KMS-11 (cell line): ENCODE measurements around the gene TSC22D2.
"Not testable (repeated sequence)": the region's sequence is repeated elsewhere in the genome, so short reads cannot be mapped to it uniquely, and the experiment has no call there.

ENCODE experiments used
- H2AFZ ChIP-seq: fragments of 200-600 bp; sonication (generic); 2 replicates; pipeline ENCODE4 v1.6.1; 2016; ENCODE audit warnings: antibody characterized with exemption, mixed run types, low read depth
- H3K27ac ChIP-seq: fragments of 200-600 bp; sonication (generic); 2 replicates; pipeline ENCODE4 v1.6.1; 2016; ENCODE audit warnings: mild to moderate bottlenecking, mixed run types
- H3K27me3 ChIP-seq: fragments of 200-600 bp; sonication (generic); 2 replicates; pipeline ENCODE4 v1.6.1; 2017; ENCODE audit warnings: mild to moderate bottlenecking, low read depth, mixed run types, moderate library complexity; ENCODE audit not compliant: insufficient read depth
- H3K36me3 ChIP-seq: fragments of 200-600 bp; sonication (generic); 2 replicates; pipeline ENCODE4 v1.6.1; 2017; ENCODE audit warnings: mild to moderate bottlenecking, mixed run types; ENCODE audit not compliant: insufficient read depth
- H3K4me1 ChIP-seq: fragments of 200-600 bp; sonication (generic); 2 replicates; pipeline ENCODE4 v1.6.1; 2016; ENCODE audit warnings: mild to moderate bottlenecking, low read depth, mixed run types; ENCODE audit not compliant: poor library complexity, severe bottlenecking
- H3K4me2 ChIP-seq: fragments of 200-600 bp; sonication (generic); 2 replicates; pipeline ENCODE4 v1.7.0; 2016; ENCODE audit warnings: mild to moderate bottlenecking, mixed run types
- H3K4me3 ChIP-seq: fragments of 200-600 bp; sonication (generic); IDR thresholded peaks from 2 replicates; pipeline ENCODE4 v1.6.1; 2017; ENCODE audit warnings: low read depth, low read length, mixed read lengths; ENCODE audit not compliant: insufficient read depth
- H3K79me2 ChIP-seq: fragments of 200-600 bp; sonication (generic); 2 replicates; pipeline ENCODE4 v1.6.1; 2016; ENCODE audit warnings: low read depth, mixed run types; ENCODE audit not compliant: insufficient read depth
- H3K9ac ChIP-seq: fragments of 200-600 bp; sonication (generic); 2 replicates; pipeline ENCODE4 v1.6.1; 2016; ENCODE audit warnings: mild to moderate bottlenecking, mixed run types
- H4K20me1 ChIP-seq: fragments of 200-600 bp; sonication (generic); 2 replicates; pipeline ENCODE4 v1.6.1; 2016; ENCODE audit warnings: mild to moderate bottlenecking, mixed run types; ENCODE audit not compliant: insufficient read depth
- TF ChIP-seq, protein P1 (sequence below): fragments of 200-600 bp; sonication (generic); conservative IDR thresholded peaks from 2 replicates; pipeline ENCODE4 v1.6.1; 2017; ENCODE audit warnings: low read depth, mild to moderate bottlenecking, antibody characterized with exemption, low read length, moderate library complexity, mixed read lengths

TSC22D2 gene

GRCh38 chr3:150497956-150498355 is 89.9 kb downstream of the TSC22D2 start:
- H3K4me2 ChIP-seq = no peak overlapping the region
- H3K79me2 ChIP-seq = no peaks in the 10 kb centered on the region
- no peak overlapping the region for H3K4me3 ChIP-seq
- H3K27ac ChIP-seq = no peak overlapping the region
- H3K27me3 ChIP-seq = no peaks in the 10 kb centered on the region
- TF ChIP-seq, protein P1, sequence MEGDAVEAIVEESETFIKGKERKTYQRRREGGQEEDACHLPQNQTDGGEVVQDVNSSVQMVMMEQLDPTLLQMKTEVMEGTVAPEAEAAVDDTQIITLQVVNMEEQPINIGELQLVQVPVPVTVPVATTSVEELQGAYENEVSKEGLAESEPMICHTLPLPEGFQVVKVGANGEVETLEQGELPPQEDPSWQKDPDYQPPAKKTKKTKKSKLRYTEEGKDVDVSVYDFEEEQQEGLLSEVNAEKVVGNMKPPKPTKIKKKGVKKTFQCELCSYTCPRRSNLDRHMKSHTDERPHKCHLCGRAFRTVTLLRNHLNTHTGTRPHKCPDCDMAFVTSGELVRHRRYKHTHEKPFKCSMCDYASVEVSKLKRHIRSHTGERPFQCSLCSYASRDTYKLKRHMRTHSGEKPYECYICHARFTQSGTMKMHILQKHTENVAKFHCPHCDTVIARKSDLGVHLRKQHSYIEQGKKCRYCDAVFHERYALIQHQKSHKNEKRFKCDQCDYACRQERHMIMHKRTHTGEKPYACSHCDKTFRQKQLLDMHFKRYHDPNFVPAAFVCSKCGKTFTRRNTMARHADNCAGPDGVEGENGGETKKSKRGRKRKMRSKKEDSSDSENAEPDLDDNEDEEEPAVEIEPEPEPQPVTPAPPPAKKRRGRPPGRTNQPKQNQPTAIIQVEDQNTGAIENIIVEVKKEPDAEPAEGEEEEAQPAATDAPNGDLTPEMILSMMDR = no peak
- no peaks in the 10 kb centered on the region for H3K4me1 ChIP-seq
- no peak overlapping the region for H3K9ac ChIP-seq
- no peaks in the 10 kb centered on the region for H4K20me1 ChIP-seq
- no peaks in the 10 kb centered on the region for H3K36me3 ChIP-seq
- no peak overlapping the region for H2AFZ ChIP-seq

DNA sequence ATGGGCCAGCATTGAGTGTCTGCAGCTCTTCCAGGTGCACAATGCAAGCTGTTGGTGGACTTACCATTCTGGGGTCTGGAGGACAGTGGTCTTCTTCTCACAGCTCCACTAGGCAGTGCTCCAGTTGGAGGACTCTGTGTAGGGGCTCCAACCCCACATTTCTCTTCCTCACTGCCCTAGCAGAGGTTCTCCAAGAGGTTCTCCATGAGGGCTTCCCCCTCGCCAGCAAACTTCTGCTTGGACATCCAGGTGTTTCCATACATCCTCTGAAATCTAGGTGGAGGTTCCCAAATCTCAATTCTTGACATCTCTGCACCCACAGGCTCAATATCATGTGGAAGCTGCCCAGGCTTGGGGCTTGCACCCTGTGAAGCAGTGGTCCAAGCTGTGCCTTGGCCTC is 92.9 kb downstream of the TSC22D2 start:
- not testable (repeated sequence) for H3K79me2 ChIP-seq, H3K9ac ChIP-seq, H3K27me3 ChIP-seq, H2AFZ ChIP-seq, H3K27ac ChIP-seq, H3K36me3 ChIP-seq, H3K4me3 ChIP-seq, H4K20me1 ChIP-seq, H3K4me1 ChIP-seq, H3K4me2 ChIP-seq

DNA sequence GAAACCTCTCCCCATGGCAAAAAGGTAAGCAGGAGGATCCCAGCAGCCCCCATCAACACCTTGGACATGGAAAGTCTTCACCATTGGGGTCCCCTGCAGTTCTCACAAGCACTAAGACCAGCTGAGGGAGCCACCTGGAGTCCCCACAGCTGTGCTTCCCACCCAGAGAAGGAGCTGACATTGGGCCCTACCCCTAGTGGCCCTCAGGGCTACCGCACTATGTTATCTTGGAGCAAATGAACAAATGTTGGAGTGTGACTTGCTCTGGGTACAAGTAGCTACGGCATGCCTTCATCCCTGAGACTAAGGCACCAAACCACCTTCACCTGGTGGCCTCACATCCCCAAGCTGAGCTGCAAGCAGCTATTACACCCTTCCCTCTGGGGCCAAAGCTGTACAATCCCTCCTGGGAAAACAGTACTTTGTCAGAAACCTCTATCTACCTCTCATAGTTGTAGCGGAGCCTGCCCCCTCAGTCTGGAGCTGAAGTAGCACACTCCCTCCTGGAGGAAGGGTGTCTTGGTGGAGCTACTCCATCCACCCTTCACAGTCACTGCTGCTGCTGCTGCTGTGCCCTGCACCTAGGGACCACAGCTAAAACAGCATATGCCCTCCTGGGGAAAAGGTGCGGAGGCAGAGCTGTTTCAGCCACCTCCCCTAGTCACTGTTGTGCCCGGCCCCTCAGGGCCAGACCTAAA is 95.5 kb downstream of the TSC22D2 start:
- no peak overlapping the region for H2AFZ ChIP-seq
- TF ChIP-seq, protein P1 = no peak

GRCh38 chr3:150504483-150504882 is 96.4 kb downstream of the TSC22D2 start:
- no peak overlapping the region for H3K27ac ChIP-seq
- H3K79me2 ChIP-seq = no peaks in the 10 kb centered on the region
- TF ChIP-seq, protein P1 = no peak
- no peaks in the 10 kb centered on the region for H3K36me3 ChIP-seq
- no peak overlapping the region for H3K4me2 ChIP-seq
- H2AFZ ChIP-seq = no peak overlapping the region
- H3K9ac ChIP-seq = no peak overlapping the region
- H4K20me1 ChIP-seq = no peaks in the 10 kb centered on the region
- no peaks in the 10 kb centered on the region for H3K4me1 ChIP-seq
- no peak overlapping the region for H3K4me3 ChIP-seq
- no peaks in the 10 kb centered on the region for H3K27me3 ChIP-seq

More for the DNA sequence above, 95.5 kb downstream of the TSC22D2 start:
- no peaks in the 10 kb centered on the region for H4K20me1 ChIP-seq
- H3K4me3 ChIP-seq = no peak overlapping the region
- no peak overlapping the region for H3K9ac ChIP-seq
- H3K4me2 ChIP-seq = no peak overlapping the region
- no peaks in the 10 kb centered on the region for H3K27me3 ChIP-seq
- H3K27ac ChIP-seq = no peak overlapping the region
- no peaks in the 10 kb centered on the region for H3K36me3 ChIP-seq
- no peaks in the 10 kb centered on the region for H3K79me2 ChIP-seq
- no peaks in the 10 kb centered on the region for H3K4me1 ChIP-seq

DNA sequence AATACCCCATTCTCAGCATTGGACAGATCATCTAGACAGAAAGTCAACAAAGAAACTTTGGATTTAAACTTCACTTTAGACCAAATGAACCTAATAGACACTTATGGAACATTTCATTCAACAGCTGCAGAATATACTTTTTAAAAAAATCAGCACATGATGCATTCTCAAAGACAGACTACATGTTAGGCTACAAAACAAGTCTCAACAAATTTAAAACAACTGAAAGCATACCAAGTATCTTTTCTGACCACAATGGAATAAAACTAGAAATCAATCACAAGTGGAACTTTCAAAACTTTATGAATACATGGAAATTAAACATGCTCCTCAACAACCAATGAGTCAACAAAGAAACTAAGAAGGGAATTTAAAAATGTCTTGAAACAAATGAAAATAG is 100.3 kb downstream of the TSC22D2 start:
- H3K4me1 ChIP-seq = no peaks in the 10 kb centered on the region
- no peak overlapping the region for H3K9ac ChIP-seq
- no peak overlapping the region for H3K4me3 ChIP-seq
- H3K4me2 ChIP-seq = no peak overlapping the region
- H4K20me1 ChIP-seq = no peaks in the 10 kb centered on the region
- no peaks in the 10 kb centered on the region for H3K79me2 ChIP-seq
- no peaks in the 10 kb centered on the region for H3K27me3 ChIP-seq
- no peak overlapping the region for H2AFZ ChIP-seq
- H3K27ac ChIP-seq = no peak overlapping the region
- TF ChIP-seq, protein P1 = no peak
- H3K36me3 ChIP-seq = no peaks in the 10 kb centered on the region
